Spinal cord (tissue), 10 donors: ENCODE data around the gene ADGRA3. TPM values are rescaled to one million over a fixed set of nuclear protein-coding genes. Genes with fewer than 3 reads are reported as not detected.

Experiments used
- DNase-seq, 6 donors: peaks; one replicate each; pipeline versions ENCODE4 v3.0.0 to v3.0.0-alpha.2; 2013 to 2015; ENCODE audit warnings: low spot score in 6 of 6, low read depth in 4 of 6
- H3K27ac ChIP-seq: one replicate; pipeline ENCODE4 v1.5.1; 2013; ENCODE audit warnings: low read depth, low read length, control low read depth
- H3K27me3 ChIP-seq: one replicate; pipeline ENCODE4 v1.6.1; 2013; ENCODE audit warnings: low read length; ENCODE audit not compliant: control insufficient read depth, insufficient read depth
- H3K36me3 ChIP-seq: one replicate; pipeline ENCODE4 v1.6.1; 2013; ENCODE audit warnings: low read length; ENCODE audit not compliant: control insufficient read depth, insufficient read depth
- H3K4me1 ChIP-seq: one replicate; pipeline ENCODE4 v1.6.1; 2013; ENCODE audit warnings: low read length; ENCODE audit not compliant: control insufficient read depth, insufficient read depth
- H3K4me3 ChIP-seq: one replicate; pipeline ENCODE4 v1.5.1; 2013; ENCODE audit warnings: low read depth, low read length, control low read depth
- H3K9me3 ChIP-seq: one replicate; pipeline ENCODE4 v1.6.1; 2013; ENCODE audit warnings: low read length; ENCODE audit not compliant: control insufficient read depth, insufficient read depth
- WGBS: methylation state at CpG from one replicate; pipeline ENCODE4 v1.1.5; 2013; ENCODE audit warnings: missing lambda C conversion rate; ENCODE audit not compliant: insufficient coverage; 5-methylcytosine and 5-hydroxymethylcytosine counted together
- polyA plus RNA-seq, 2 donors: library from polyadenylated mRNA; unstranded; fragments of 120-200 nt; gene quantifications; one replicate each; pipeline ENCODE4 v1.2.1, GENCODE V29; 2013; ENCODE audit not compliant: insufficient read length in 2 of 2
- total RNA-seq, 2 donors: library from RNA; depleted of rRNA in 1 of 2; stranded (reverse); fragments of 120-200 nt in 1 of 2; fragments of >200 nt in 1 of 2; gene quantifications; one replicate each; pipeline versions ENCODE4 v1.2.3 to v1.2.4, GENCODE V29; 2013 to 2014
- donor health status: healthy.

ADGRA3 gene
- total and polyA plus RNA-seq, 4 donors = 33.9 to 57.4 (median 40.8) TPM

DNA sequence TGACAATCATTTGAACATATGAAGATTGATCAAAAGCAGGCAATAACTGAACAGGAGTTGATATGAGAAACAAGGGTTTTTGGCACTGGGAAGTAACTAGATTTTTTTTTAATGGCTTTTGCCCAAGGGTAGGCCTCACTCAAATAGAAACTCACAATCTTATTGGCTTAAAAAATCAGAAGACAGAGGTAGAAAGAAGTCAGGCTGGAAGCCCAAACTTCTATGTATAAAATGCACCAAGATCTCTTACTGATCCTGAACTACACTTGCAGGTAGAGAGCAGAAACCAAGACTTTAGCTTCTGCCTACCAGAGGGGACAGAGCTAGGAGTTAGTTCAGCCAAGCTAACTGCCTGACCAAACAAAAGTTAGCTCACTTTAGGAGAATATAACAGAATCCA is 74.9 kb downstream of the ADGRA3 start:
- no peak overlapping the region for H3K4me3 ChIP-seq
- H3K27ac ChIP-seq = no peak overlapping the region
- peaks cover 4% of the 10 kb centered on the region for H3K9me3 ChIP-seq
- no peak for DNase-seq
- H3K36me3 ChIP-seq = peaks cover 3% of the 10 kb centered on the region
- H3K27me3 ChIP-seq = no peaks in the 10 kb centered on the region
- H3K4me1 ChIP-seq = no peaks in the 10 kb centered on the region

GRCh38 chr4:22439947-22440346 is 75.9 kb downstream of the ADGRA3 start:
- no peak for DNase-seq
- Histone ChIP-seq H3K36me3 (peaks cover 3% of the 10 kb centered on the region), H3K4me3 (no peak overlapping the region), H3K27ac (no peak overlapping the region), H3K27me3 (no peaks in the 10 kb centered on the region), H3K4me1 (no peaks in the 10 kb centered on the region), H3K9me3 (peaks cover 4% of the 10 kb centered on the region)
- 100% methylated on average over 1 of the region's 2 CpGs for WGBS

- DNase-seq = no peak
- Histone ChIP-seq H3K36me3 (no peaks in the 10 kb centered on the region), H3K27ac (no peak overlapping the region), H3K9me3 (no peaks in the 10 kb centered on the region), H3K27me3 (no peaks in the 10 kb centered on the region), H3K4me3 (no peak overlapping the region), H3K4me1 (no peaks in the 10 kb centered on the region)
- 75% methylated on average over 1 of the region's 2 CpGs for WGBS
These were observed 80.2 kb downstream of the ADGRA3 start for GRCh38 chr4:22435652-22436051.

GRCh38 chr4:22434895-22435294 is 81.0 kb downstream of the ADGRA3 start:
- 0% methylated on average over 2 of the region's 6 CpGs for WGBS
- no peaks in the 10 kb centered on the region for H3K36me3 ChIP-seq
- H3K4me1 ChIP-seq = no peaks in the 10 kb centered on the region
- H3K9me3 ChIP-seq = no peaks in the 10 kb centered on the region
- no peak overlapping the region for H3K27ac ChIP-seq
- no peaks in the 10 kb centered on the region for H3K27me3 ChIP-seq
- H3K4me3 ChIP-seq = no peak overlapping the region
- DNase-seq = peak in 5 of 6 donors; percentile 5 to 78 (median 19)

GRCh38 chr4:22430626-22431025 is 85.2 kb downstream of the ADGRA3 start:
- Histone ChIP-seq H3K27ac (no peak overlapping the region), H3K4me1 (no peaks in the 10 kb centered on the region), H3K27me3 (no peaks in the 10 kb centered on the region), H3K4me3 (no peak overlapping the region), H3K9me3 (no peaks in the 10 kb centered on the region), H3K36me3 (no peaks in the 10 kb centered on the region)
- WGBS = 100% methylated on average over 2 of the region's 3 CpGs
- DNase-seq = no peak

- Histone ChIP-seq H3K4me3 (no peak overlapping the region), H3K9me3 (no peaks in the 10 kb centered on the region), H3K27me3 (no peaks in the 10 kb centered on the region), H3K36me3 (no peaks in the 10 kb centered on the region), H3K4me1 (no peaks in the 10 kb centered on the region), H3K27ac (no peak overlapping the region)
- no peak for DNase-seq
- no CpG with 5 or more reads among the region's 4 CpGs for WGBS
These were observed 87.4 kb downstream of the ADGRA3 start for GRCh38 chr4:22428441-22428840.

- Histone ChIP-seq H3K4me3 (no peak overlapping the region), H3K4me1 (no peaks in the 10 kb centered on the region), H3K9me3 (no peaks in the 10 kb centered on the region), H3K27me3 (no peaks in the 10 kb centered on the region), H3K36me3 (no peaks in the 10 kb centered on the region), H3K27ac (no peak overlapping the region)
- DNase-seq = no peak
- whole genome bisulfite sequencing = no CpG with 5 or more reads among the region's 3 CpGs
These were observed 88.2 kb downstream of the ADGRA3 start for GRCh38 chr4:22427675-22428074.

DNA sequence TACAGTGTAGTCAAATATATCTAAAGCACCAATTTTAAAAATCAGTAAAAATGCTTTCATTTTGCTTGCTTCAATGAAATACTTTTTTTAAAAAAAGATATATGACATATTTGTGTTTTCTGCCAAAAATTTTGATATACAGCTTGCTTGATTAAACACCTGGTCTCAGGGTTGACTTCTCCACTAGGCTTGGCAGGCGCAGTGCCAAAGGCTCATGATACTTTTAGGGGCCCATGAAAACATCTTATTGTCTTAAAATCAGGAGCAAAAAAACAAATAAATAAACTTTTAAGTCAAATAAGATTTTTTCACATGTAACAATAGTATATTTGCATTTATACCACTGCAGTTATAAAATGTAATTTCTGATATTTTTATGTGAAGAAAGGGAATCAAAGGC is 95.6 kb downstream of the ADGRA3 start:
- H3K27me3 ChIP-seq = no peaks in the 10 kb centered on the region
- no CpG with 5 or more reads among the region's 1 CpG for WGBS
- H3K36me3 ChIP-seq = no peaks in the 10 kb centered on the region
- no peaks in the 10 kb centered on the region for H3K4me1 ChIP-seq
- no peak overlapping the region for H3K27ac ChIP-seq
- no peak overlapping the region for H3K4me3 ChIP-seq
- no peaks in the 10 kb centered on the region for H3K9me3 ChIP-seq
- no peak for DNase-seq

DNA sequence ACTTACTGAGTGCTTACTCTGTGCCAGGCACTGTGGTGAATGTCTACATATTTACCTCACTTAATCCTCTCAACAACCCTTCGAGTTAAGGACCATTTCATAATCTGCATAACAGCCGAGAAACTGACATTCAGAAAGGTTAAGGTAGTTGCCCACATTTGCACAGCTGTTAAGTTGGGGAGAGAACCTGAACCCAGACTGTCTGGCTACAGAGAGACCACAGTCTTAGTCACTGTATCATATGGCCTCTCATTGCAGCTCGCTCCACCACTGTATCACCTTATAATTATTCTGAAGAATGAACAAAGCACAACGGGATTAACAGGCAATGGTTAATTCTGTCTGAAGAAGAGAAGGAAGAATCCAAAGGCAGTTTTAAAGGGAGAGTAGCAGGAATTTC is 98.5 kb downstream of the ADGRA3 start:
- H3K9me3 ChIP-seq = no peaks in the 10 kb centered on the region
- H3K36me3 ChIP-seq = no peaks in the 10 kb centered on the region
- H3K27ac ChIP-seq = no peak overlapping the region
- H3K4me3 ChIP-seq = no peak overlapping the region
- WGBS = 73% methylated on average over 2 of the region's 4 CpGs
- DNase-seq = no peak
- no peaks in the 10 kb centered on the region for H3K4me1 ChIP-seq
- no peaks in the 10 kb centered on the region for H3K27me3 ChIP-seq

GRCh38 chr4:22416403-22416802 is 99.5 kb downstream of the ADGRA3 start:
- no peaks in the 10 kb centered on the region for H3K27me3 ChIP-seq
- no peaks in the 10 kb centered on the region for H3K9me3 ChIP-seq
- no peaks in the 10 kb centered on the region for H3K36me3 ChIP-seq
- WGBS = no CpG with 5 or more reads among the region's 3 CpGs
- no peaks in the 10 kb centered on the region for H3K4me1 ChIP-seq
- H3K4me3 ChIP-seq = no peak overlapping the region
- no peak overlapping the region for H3K27ac ChIP-seq
- peak in 1 of 6 donors; percentile 16 for DNase-seq
